HL-60 (cell line): Measurements from ENCODE around the gene ABHD11.

Experiments
- DNase-seq, 2 experiments: peaks; one replicate each; pipeline ENCODE4 v3.0.0-alpha.2; 2010 to 2020; ENCODE audit warnings: low read depth in 1 of 2, low spot score in 1 of 2
- H3K27ac ChIP-seq: fragments of 250-450 bp; sonication (Bioruptor Pico); replicated peaks from 2 replicates; pipeline ENCODE4 v1.5.1; 2020; ENCODE audit warnings: mild to moderate bottlenecking, moderate library complexity
- H3K27me3 ChIP-seq: fragments of 250-450 bp; sonication (Bioruptor Pico); 2 replicates; pipeline ENCODE4 v1.5.1; 2021; ENCODE audit warnings: mild to moderate bottlenecking, moderate library complexity; ENCODE audit not compliant: insufficient read depth, poor library complexity, severe bottlenecking
- H3K4me3 ChIP-seq: replicated peaks from 2 replicates; pipeline ENCODE4 v1.5.1; 2011; ENCODE audit warnings: mild to moderate bottlenecking, control low read depth, low read length; ENCODE audit not compliant: insufficient read depth
- CTCF ChIP-seq: IDR thresholded peaks from one replicate; pipeline ENCODE4 v1.5.1; 2011; ENCODE audit warnings: low read length, control low read depth, inconsistent platforms; ENCODE audit not compliant: insufficient read depth
- GABPA ChIP-seq: IDR thresholded peaks from 2 replicates; pipeline ENCODE4 v1.6.1; 2012; ENCODE audit warnings: low read depth
- POLR2AphosphoS5 ChIP-seq: IDR thresholded peaks from 2 replicates; pipeline ENCODE4 v1.6.1; 2012; ENCODE audit warnings: low read depth
- REST ChIP-seq: IDR thresholded peaks from 2 replicates; pipeline ENCODE4 v1.6.1; 2012; ENCODE audit warnings: low read depth; ENCODE audit not compliant: insufficient replicate concordance
- SPI1 ChIP-seq: IDR thresholded peaks from 2 replicates; pipeline ENCODE4 v1.6.1; 2012; ENCODE audit warnings: low read depth, mild to moderate bottlenecking, borderline replicate concordance

The ABHD11 gene

GRCh38 chr7:73770002-73770859, 31.6 kb upstream of the ABHD11 start, which contains the start of gene CLDN3:
TSS of gene CLDN3 (minus strand) at chr7:73770270. CDS start at chr7:73770049, 221 bp downstream.
- no peak within 1 kb of the TSS for H3K4me3 ChIP-seq
- TF ChIP-seq SPI1 (no peak), CTCF (no peak), POLR2AphosphoS5 (no peak), GABPA (no peak), REST (no peak)
- DNase-seq: peak in 1 of 2 experiments; percentile 6

GRCh38 chr7:73769481-73770001, 30.9 kb upstream of the ABHD11 start:
- Histone ChIP-seq H3K4me3 (no peak overlapping the region), H3K27me3 (peaks cover 32% of the 10 kb centered on the region), H3K27ac (no peak overlapping the region)
- TF ChIP-seq CTCF (no peak), POLR2AphosphoS5 (no peak), SPI1 (no peak), GABPA (no peak), REST (no peak)
- DNase-seq: no peak

More at GRCh38 chr7:73770002-73770859, 31.6 kb upstream of the ABHD11 start, which contains the start of gene CLDN3:
- Histone ChIP-seq H3K27me3 (peaks cover 32% of the 10 kb centered on the region), H3K27ac (no peak within 1 kb of the TSS)

GRCh38 chr7:73768641-73769480, 30.3 kb upstream of the ABHD11 start:
- H3K27me3 ChIP-seq: peaks cover 32% of the 10 kb centered on the region
- TF ChIP-seq POLR2AphosphoS5 (no peak), GABPA (no peak), CTCF (no peak), SPI1 (no peak), REST (no peak)
- no peak overlapping the region for H3K27ac ChIP-seq
- no peak for DNase-seq
- no peak overlapping the region for H3K4me3 ChIP-seq
